Epithelial cell of esophagus (primary cell): ENCODE data around the gene GNAT2.

ENCODE experiments used
- DNase-seq: peaks from one replicate; pipeline ENCODE4 v3.0.0; 2010; ENCODE audit warnings: low read depth
- H3K4me3 ChIP-seq: 2 replicates; pipeline ENCODE4 v1.5.1; 2011; ENCODE audit warnings: mild to moderate bottlenecking, low read length, control low read depth
- TF ChIP-seq, protein P1 (sequence below): IDR thresholded peaks from 2 replicates; pipeline ENCODE4 v1.5.1; 2011; ENCODE audit warnings: low read depth, mild to moderate bottlenecking, low read length, control low read depth, inconsistent platforms; ENCODE audit not compliant: insufficient read depth; ENCODE audit errors: missing control alignments

Gene GNAT2

DNA sequence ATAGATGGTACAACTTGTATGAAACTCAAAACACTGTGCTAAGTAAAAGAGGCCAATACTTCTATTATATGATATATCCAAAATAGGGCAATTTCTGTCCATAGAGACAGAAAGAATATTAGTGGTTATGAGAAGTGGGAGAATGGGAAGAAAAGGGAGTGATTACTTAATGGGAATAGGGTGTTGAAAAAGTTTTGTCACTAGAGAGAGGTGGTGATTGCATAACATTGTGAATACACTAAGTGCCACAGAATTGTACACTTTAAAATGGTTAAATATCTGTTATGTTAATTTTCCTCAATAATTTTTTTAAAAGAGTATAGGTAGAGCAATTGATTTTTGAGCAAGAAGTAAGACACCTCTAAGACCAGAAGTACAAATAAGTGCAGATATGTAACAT is 29.7 kb downstream of the GNAT2 start:
- H3K4me3 ChIP-seq, result no peak overlapping the region
- TF ChIP-seq, protein P1, sequence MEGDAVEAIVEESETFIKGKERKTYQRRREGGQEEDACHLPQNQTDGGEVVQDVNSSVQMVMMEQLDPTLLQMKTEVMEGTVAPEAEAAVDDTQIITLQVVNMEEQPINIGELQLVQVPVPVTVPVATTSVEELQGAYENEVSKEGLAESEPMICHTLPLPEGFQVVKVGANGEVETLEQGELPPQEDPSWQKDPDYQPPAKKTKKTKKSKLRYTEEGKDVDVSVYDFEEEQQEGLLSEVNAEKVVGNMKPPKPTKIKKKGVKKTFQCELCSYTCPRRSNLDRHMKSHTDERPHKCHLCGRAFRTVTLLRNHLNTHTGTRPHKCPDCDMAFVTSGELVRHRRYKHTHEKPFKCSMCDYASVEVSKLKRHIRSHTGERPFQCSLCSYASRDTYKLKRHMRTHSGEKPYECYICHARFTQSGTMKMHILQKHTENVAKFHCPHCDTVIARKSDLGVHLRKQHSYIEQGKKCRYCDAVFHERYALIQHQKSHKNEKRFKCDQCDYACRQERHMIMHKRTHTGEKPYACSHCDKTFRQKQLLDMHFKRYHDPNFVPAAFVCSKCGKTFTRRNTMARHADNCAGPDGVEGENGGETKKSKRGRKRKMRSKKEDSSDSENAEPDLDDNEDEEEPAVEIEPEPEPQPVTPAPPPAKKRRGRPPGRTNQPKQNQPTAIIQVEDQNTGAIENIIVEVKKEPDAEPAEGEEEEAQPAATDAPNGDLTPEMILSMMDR, result no peak
- DNase-seq, result no peak

DNA sequence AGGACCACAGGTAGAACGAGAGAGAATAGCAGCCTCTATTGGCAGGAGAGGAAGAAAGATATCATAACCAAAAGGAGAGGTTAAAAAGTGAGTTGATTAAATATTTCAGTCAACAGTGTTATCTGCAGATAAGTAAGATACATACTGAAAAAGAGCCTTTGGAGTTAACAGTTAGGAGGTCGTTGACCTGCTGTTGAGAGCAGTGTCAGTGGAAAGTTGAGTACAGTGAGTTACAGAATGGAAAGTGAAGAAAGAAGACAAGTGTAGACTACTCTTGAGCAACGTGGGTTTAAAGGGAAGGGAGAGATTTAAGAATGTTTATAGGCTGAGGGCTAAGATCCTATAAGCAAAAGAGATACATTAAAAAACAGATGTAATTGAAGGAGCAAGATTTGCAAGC is 30.2 kb downstream of the GNAT2 start:
- DNase-seq, result no peak
- TF ChIP-seq, protein P1, result no peak
- H3K4me3 ChIP-seq, result no peak overlapping the region

DNA sequence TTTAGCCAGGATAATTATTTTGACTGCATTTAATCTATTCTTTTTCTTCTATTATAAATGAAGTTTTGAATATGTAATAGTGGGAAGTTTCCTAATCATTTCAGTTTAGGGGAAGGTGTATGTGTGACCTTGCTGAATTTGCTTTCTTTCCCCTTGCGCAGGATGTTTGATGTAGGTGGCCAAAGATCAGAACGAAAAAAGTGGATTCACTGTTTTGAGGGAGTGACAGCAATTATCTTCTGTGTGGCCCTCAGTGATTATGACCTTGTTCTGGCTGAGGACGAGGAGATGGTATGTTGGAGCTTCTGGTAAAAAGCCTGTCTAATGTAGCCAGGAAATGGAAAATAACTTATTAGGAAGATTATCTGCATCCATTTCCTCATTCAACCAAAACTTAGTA is 33.4 kb downstream of the GNAT2 start:
- H3K4me3 ChIP-seq, result no peak overlapping the region
- no peak for DNase-seq
- TF ChIP-seq, protein P1, result no peak

DNA sequence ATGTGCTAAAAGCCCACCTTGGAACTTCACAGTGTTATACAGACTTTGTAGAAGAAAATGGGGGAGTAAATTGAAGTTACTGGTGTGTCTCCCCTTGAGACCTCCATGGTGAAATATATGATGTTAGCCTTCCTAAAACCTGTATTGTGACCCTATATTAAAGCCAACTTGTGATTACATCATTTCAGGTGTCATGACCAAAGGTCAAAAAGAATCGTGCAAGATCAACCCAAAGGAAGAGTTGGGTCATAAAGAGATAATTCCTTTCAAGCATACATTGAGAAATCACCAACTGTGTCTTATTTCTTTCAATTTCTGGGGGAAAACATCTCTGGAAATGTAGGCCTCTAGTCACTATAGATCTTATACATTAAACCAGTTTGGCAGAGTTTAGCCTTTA is 34.6 kb downstream of the GNAT2 start:
- H3K4me3 ChIP-seq, result no peak overlapping the region
- TF ChIP-seq, protein P1, result no peak
- DNase-seq, result no peak

DNA sequence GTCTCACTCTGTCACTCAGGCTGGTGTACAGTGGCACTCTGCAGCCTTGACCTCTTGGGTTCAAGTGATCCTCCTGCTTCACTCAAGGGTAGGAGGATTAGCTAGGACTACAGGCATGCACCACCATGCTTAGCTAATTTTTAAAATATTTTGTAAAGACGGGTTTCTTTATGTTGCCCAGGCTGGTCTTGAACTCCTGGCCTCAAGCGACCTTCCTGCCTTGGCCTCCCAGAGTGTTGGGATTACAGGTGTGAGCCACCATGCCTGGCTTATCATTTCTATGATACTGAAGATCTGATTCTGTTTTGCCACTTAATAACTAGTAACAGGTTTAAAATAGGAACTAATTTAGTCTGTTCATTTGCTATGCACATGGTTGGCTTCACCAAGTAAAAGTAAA is 37.4 kb downstream of the GNAT2 start:
- H3K4me3 ChIP-seq, result no peak overlapping the region
- DNase-seq, result no peak
- TF ChIP-seq, protein P1, result no peak

DNA sequence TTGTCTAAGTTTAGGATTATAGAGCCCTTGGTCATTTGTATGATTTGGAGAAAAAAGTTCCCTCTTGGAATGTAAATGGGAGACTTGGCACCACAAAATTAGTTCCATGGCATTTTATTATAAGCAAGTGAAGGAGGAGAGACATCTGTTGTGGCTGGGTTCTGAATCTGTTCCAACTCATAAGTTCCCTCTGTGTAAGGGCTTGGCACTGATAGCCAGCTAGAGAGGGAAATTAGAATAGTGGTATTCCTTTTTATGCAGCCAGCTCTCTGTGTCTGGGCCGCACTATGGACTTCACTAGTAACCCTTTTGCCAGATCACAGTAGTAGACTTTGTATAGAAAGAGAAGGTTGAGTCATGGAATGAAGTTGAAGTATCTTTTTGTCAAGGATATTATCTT is 39.9 kb downstream of the GNAT2 start:
- H3K4me3 ChIP-seq, result no peak overlapping the region
- TF ChIP-seq, protein P1, result no peak
- DNase-seq, result no peak

DNA sequence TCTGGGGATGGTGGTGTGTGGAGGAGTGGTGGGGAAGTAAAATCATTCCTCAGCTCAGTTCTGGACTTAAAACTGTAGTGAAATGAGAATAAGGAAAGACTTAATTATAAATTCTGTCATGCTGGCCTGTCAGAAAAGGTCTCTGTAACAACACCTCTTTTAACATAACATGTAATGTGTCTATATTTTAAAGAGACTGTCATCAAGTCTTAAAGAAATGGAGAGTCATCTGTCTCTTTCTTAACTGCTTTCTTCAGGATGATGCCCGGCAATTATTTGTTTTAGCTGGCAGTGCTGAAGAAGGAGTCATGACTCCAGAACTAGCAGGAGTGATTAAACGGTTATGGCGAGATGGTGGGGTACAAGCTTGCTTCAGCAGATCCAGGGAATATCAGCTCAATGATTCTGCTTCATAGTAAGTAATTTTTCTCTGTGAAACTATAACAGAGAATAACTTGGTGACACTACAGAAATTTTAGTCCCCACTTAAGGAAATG is 40.4 kb downstream of the GNAT2 start:
- TF ChIP-seq, protein P1, result no peak
- no peak for DNase-seq
- no peak overlapping the region for H3K4me3 ChIP-seq
